Measurements from ENCODE around the gene MGAM2. TPM values are rescaled to one million over a fixed set of nuclear protein-coding genes. Genes with fewer than 3 reads are reported as not detected.

MGAM2 gene
- total and polyA plus RNA-seq, 2 of the 8 experiments (the other 6 are each of a cell fraction or from before 2014, with no cell fraction given): 0.02 TPM; not detected in 1

- 83% methylated on average over 3 of the region's 3 CpGs; no CpG with 5 or more reads in 1 of the 2 experiments for WGBS, 2 experiments (ENCODE audit: extremely low coverage in 1 of 2, insufficient coverage in 1 of 2, insufficient read length in 1 of 2, insufficient replicate concordance in 2 of 2, low coverage in 1 of 2, low lambda C conversion rate in 2 of 2, missing lambda C conversion rate in 1 of 2)
- no peak overlapping the region for H3K4ac ChIP-seq (replicated peaks; ENCODE audit: insufficient read length, low read depth, low read length)
- DNase-seq (ENCODE audit: low read depth in 1 of 2, low spot score in 2 of 2) (no peak), FAIRE-seq (peak; percentile 55)
- no peak overlapping the region for H2BK15ac ChIP-seq (ENCODE audit: low read length)
- ChIA-PET CTCF (ENCODE audit: partially characterized antibody) (interaction anchor here (1.0 to 1.3 kb wide), 4 partner anchors 20 to 293 kb away, joined by 3 to 4 read pairs (median 4); no protein-coding TSS in a partner anchor), POLR2A (ENCODE audit: partially characterized antibody) (no interaction called here)
- H3K36me3 ChIP-seq (ENCODE audit: control insufficient read depth in 2 of 4, insufficient read depth in 4 of 4, low read length in 3 of 4): no peaks in the 10 kb centered on the region
- H4K91ac ChIP-seq (replicated peaks; ENCODE audit: insufficient read length, low read length): no peak overlapping the region
- no peaks in the 10 kb centered on the region for H3K79me1 ChIP-seq (ENCODE audit: low read depth, low read length)
- H3K4me3 ChIP-seq (ENCODE audit: extremely low read depth in 1 of 4, insufficient read depth in 2 of 4, low read depth in 3 of 4, low read length in 4 of 4): no peak overlapping the region
- H3K23ac ChIP-seq (ENCODE audit: insufficient read length): no peak overlapping the region
- no peak overlapping the region for H3K9ac ChIP-seq (replicated peaks in 1 of 4; ENCODE audit: extremely low read depth in 1 of 4, low read depth in 3 of 4, low read length in 3 of 4)
- H4K5ac ChIP-seq (ENCODE audit: insufficient read length, low read depth, low read length): no peak overlapping the region
- H3K4me2 ChIP-seq (ENCODE audit: insufficient read depth in 1 of 2, low read depth in 2 of 2, low read length in 2 of 2): no peak overlapping the region
- H3K27ac ChIP-seq (ENCODE audit: low read depth, low read length): no peak overlapping the region
- no peak overlapping the region for H2BK5ac ChIP-seq (ENCODE audit: low read depth, low read length)
- no peak overlapping the region for H2AK5ac ChIP-seq (ENCODE audit: low read depth, low read length)
- H2AFZ ChIP-seq (ENCODE audit: low read length): peak overlapping the region; percentile 94; the same call in 1 of the 2 replicates
- no peak overlapping the region for H3K56ac ChIP-seq (replicated peaks; ENCODE audit: insufficient read length, low read depth, low read length)
- H4K8ac ChIP-seq (ENCODE audit: extremely low read depth, insufficient read depth, low read length): no peak overlapping the region
- H3K18ac ChIP-seq (ENCODE audit: extremely low read depth, low read length): no peak overlapping the region
- no peaks in the 10 kb centered on the region for H4K20me1 ChIP-seq (replicated peaks in 1 of 2; ENCODE audit: control insufficient read depth in 1 of 2, insufficient read depth in 2 of 2, low read length in 2 of 2)
- H3K23me2 ChIP-seq (ENCODE audit: low read depth, low read length): no peaks in the 10 kb centered on the region; the same call in 1 of the 2 replicates
- TF ChIP-seq SRF (IDR thresholded peaks at IDR 0.05; ENCODE audit: low read depth, low read length) (no peak), SP2 (IDR thresholded peaks at IDR 0.05; ENCODE audit: low read length) (no peak), GTF2F1 (IDR thresholded peaks at IDR 0.05; ENCODE audit: borderline replicate concordance, low read depth, low read length) (no peak), TEAD4 (IDR thresholded peaks at IDR 0.05; ENCODE audit: low read depth, low read length) (no peak), NRF1 (IDR thresholded peaks at IDR 0.05; ENCODE audit: low read depth, low read length) (no peak)
- peaks cover 0 to 4% (median 1%) of the 10 kb centered on the region in 4 experiments; a peak in 3 of 7 replicates for H3K4me1 ChIP-seq (replicated peaks in 1 of 4; ENCODE audit: control insufficient read depth in 3 of 4, insufficient read depth in 4 of 4, low read length in 3 of 4)
- no peak overlapping the region for H2BK12ac ChIP-seq (ENCODE audit: low read depth, low read length)
- H3K27me3 ChIP-seq (replicated peaks in 1 of 4; ENCODE audit: control insufficient read depth in 3 of 4, extremely low read depth in 1 of 4, insufficient read depth in 3 of 4, low read length in 3 of 4): no peaks in the 10 kb centered on the region
- H3K14ac ChIP-seq (ENCODE audit: insufficient read length): no peak overlapping the region
- no peaks in the 10 kb centered on the region for H3K9me3 ChIP-seq (ENCODE audit: insufficient read depth in 2 of 2, low read depth in 1 of 2, low read length in 1 of 2)
- H3K79me2 ChIP-seq (ENCODE audit: control insufficient read depth in 1 of 2, insufficient read depth in 2 of 2, low read length in 2 of 2): no peaks in the 10 kb centered on the region
- no peak overlapping the region for H2BK20ac ChIP-seq (ENCODE audit: low read length)
- H2BK120ac ChIP-seq (replicated peaks; ENCODE audit: low read depth, low read length): no peak overlapping the region
These were observed 23.4 kb downstream of the MGAM2 start for GRCh38 chr7:142134909-142135308.

Measured in H1 (cell line).